Fibroblast of skin of left biceps (primary cell): Measurements from ENCODE around the gene NEDD4L.
"Not testable (repeated sequence)": the region's sequence is repeated elsewhere in the genome, so short reads cannot be mapped to it uniquely, and the experiment has no call there.

ENCODE experiments used
- DNase-seq, 2 experiments: peaks; one replicate each; pipeline ENCODE4 v3.0.0-alpha.2; 2013; ENCODE audit warnings: low read depth in 2 of 2

The NEDD4L gene

GRCh38 chr18:58152891-58153290, 108.9 kb downstream of the NEDD4L start:
- no peak for DNase-seq

DNA sequence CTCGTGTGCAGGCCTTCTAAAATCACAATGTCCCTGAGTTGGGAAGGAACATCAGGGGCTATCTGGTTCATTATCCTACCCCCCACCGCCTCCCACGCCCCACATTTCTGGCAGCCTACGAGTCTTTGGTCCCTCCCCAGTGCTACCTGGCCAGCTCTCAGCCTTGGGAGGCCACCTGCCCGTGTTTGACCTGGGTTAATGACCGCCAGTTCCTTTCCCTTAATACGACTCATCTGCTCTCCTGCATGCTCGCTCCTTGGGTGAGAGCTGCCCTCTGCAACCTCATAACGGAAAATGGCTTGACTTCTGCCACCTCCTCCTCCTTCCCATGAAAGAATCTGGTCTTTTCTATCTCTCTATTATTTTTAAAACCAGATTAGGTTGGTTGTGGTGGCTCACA, 112.5 kb downstream of the NEDD4L start:
- DNase-seq: no peak

DNA sequence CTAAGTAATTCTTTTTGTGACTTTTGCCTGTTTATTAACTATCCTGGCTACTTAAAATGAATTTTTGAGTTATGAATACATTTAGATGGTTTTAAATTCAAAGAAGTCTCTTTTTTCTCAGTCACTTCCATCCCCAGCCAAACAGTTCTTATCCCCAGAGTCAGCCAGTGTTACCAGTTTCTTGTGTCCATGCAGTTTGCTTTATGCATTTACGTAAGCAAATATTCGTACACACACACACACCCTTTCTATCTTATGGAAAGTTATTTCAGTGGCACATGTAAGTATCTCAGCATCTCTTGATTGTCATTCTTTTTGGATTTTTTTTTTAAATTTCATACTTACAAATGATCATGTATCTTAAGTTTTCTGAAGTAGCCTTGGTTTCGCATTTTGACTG, 113.2 kb downstream of the NEDD4L start:
- no peak for DNase-seq

- no peak for DNase-seq
These were observed 114.0 kb downstream of the NEDD4L start for GRCh38 chr18:58158008-58158407.

GRCh38 chr18:58158459-58158858, 114.4 kb downstream of the NEDD4L start:
- DNase-seq: no peak

DNA sequence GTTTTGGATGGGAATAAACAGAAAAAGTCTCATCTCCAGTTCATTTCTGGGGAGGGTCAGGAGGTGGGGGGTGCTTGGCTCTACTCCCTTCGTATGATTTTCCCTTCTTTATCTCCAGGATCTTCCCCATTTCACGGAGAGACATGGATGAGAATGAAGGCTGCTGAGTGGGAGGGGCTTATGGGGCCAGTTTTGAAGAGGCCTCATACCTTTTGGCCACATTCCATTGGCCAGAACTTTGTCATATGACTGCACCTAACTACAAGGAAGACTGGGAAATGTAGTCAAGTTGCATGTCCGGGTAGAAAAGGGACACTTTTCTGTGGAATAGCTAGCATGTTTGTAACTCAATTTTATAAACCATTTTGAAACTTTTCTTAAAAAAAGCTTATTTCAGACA, 117.6 kb downstream of the NEDD4L start:
- no peak for DNase-seq

DNA sequence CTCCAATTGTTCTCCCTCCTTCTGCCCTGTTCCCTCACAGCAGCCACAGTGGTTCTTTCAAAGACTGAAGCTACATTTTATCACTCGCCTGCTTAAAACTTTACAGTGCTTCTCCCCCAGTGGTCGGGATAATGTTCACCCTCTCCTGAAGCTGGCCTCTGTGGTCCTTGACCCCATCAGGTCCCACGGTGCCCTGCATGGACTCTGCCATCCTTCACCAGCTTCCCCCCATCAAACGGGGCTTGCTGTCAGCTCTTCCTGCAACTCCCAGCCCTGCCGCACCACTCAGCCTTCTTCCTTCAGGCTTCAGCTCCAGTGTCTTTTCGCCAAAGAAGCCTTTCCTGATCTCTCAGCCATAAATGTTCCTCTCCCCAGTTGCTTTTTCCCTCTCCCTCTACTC, 118.1 kb downstream of the NEDD4L start:
- DNase-seq: no peak

- no peak for DNase-seq
These were observed 119.1 kb downstream of the NEDD4L start for GRCh38 chr18:58163004-58163590.

DNA sequence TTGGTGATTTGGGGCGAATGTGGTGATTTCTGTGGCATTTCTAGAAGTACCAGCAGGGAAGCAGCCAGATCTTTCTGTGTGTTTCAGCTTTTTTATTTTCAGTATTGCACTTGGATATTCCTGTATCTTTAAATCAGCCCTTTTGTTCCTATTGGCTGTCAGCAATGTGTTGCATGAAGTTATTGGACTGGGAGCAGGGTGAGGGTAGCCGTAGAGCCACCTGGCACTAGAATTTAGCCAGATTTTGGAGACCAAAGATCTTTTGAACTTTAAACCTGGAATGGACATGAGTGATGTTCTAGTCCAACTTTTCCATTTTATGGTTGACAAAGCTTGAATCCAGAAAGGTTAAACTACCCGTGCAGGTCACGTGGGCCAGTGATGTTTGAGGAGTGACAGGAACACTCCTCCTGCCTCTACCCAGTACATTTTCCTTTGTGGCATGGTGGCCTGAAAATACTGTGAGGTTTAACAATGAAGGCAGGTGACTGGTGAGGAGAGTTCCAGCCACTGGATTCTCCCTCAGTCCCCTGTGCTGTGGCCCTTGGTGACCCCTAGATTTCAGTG, 122.3 kb downstream of the NEDD4L start:
- DNase-seq: no peak

- DNase-seq: no peak
These were observed 123.0 kb downstream of the NEDD4L start for GRCh38 chr18:58167073-58167472.

DNA sequence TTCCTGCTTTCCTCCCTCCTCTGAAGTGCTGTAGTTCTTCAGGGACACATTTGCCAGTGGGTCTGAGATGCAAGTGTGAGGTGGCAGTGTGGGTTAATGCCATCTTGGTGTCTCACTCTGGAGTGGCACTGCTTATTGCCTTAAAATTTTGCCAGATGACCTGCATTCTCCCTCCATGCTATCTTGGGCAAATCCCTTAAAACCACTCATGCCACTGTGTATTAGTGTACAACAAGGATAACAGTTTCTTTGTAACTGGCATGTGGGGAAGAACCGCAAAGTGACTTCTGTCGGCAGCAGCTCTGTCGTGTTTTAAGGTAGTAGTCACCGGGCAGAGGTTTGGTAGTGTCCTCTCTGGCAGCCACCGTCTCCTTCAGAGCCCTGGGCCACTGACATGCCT, 124.2 kb downstream of the NEDD4L start:
- no peak for DNase-seq

DNA sequence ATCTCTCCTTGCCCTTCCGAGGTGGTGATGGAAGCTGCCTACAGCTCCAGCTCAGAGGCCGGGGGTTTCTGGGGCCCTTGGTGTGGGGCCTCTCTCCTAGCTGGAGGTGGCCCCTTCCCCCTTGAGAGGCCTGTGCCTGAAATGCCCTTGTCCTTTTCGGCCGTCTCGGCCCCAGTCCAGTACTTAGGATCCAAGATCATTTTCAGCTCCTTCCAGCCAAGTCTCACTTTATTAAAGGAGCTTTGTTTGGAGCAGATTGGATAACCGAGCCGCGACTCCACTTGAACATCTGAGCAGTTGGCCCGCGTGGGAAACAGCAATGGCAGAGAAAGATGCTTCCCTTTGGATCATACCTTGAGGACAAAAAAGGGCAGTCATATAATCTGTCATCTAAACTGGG, 125.0 kb downstream of the NEDD4L start:
- no peak for DNase-seq

- no peak for DNase-seq
These were observed 125.4 kb downstream of the NEDD4L start for GRCh38 chr18:58169472-58169871.

DNA sequence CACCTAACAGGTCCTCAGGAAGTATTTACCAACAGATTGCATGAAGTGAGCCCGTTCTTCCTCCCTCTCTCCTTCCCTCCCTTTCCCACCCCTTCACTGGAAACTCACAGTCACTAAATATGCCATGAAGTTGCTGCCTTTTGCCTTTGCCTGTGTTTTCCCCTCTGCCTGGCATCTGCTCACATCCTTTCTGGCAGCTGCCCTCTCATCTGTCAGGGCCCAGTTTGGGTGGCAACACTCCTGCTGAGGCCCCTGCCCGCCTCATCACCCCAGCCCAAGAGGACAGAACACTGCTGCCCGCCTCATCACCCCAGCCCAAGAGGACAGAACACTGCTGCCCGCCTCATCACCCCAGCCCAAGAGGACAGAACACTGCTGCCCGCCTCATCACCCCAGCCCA, 126.0 kb downstream of the NEDD4L start:
- DNase-seq: not testable (repeated sequence)

- no peak for DNase-seq
These were observed 128.0 kb downstream of the NEDD4L start for GRCh38 chr18:58172031-58172430.

- DNase-seq: no peak
These were observed 130.3 kb downstream of the NEDD4L start for GRCh38 chr18:58174285-58174684.

- no peak for DNase-seq
These were observed 131.2 kb downstream of the NEDD4L start for GRCh38 chr18:58175122-58175785.

- DNase-seq: no peak
These were observed 131.8 kb downstream of the NEDD4L start for GRCh38 chr18:58175786-58176176.

GRCh38 chr18:58177004-58177717, 133.1 kb downstream of the NEDD4L start:
- DNase-seq: peak; percentile 86 to 89

- no peak for DNase-seq
These were observed 134.0 kb downstream of the NEDD4L start for GRCh38 chr18:58177896-58178470.

GRCh38 chr18:58178511-58178910, 134.5 kb downstream of the NEDD4L start:
- DNase-seq: peak in 1 of 2 experiments; percentile 37

DNA sequence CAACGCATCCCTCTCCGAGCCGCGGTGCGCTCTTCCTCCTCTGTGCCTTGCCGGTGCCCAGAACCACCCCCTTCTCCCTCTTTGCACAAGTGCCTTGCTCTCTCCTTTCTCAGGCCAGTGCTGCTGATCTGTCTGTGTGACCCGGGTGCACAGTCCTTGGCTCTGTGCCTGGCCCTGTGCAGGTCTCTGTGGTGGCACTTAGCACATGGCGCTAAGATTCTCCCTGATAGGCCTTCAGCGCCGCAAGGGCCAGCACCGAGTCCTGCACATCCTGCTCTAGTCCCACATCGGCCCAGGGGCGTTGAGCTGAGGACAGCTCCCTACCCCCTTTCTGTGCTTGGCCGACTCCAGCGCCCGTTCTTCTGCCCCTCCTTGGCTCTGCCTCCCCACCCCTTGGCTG, 136.1 kb downstream of the NEDD4L start:
- no peak for DNase-seq
